NCI-H2227 treated with DMSO at 0.1 percent for 48 hours (cell line): Measurements from ENCODE around the gene IL1A.

Experiments
- DNase-seq: peaks from one replicate; lab custom pipeline; 2025; lab: John Stamatoyannopoulos, UW

Gene IL1A

GRCh38 chr2:112792419-112792818, 8.1 kb upstream of the IL1A start:
- DNase-seq = no peak

GRCh38 chr2:112791693-112792230, 7.5 kb upstream of the IL1A start:
- DNase-seq = no peak

- DNase-seq = no peak
These were observed 6.7 kb upstream of the IL1A start for GRCh38 chr2:112791019-112791418.

- no peak for DNase-seq
These were observed 6.0 kb upstream of the IL1A start for GRCh38 chr2:112790305-112790704.

- DNase-seq = no peak
These were observed 4.9 kb upstream of the IL1A start for GRCh38 chr2:112789186-112789585.

GRCh38 chr2:112788653-112789052, 4.4 kb upstream of the IL1A start:
- no peak for DNase-seq

- no peak for DNase-seq
These were observed 3.6 kb upstream of the IL1A start for GRCh38 chr2:112787729-112788393.

- no peak for DNase-seq
These were observed 3.0 kb upstream of the IL1A start for GRCh38 chr2:112787294-112787693.

- DNase-seq = no peak
These were observed 1.0 kb downstream of the IL1A start for GRCh38 chr2:112783187-112783714.

- no peak for DNase-seq
These were observed 2.0 kb downstream of the IL1A start for GRCh38 chr2:112782234-112782799.

GRCh38 chr2:112779598-112779997, 4.7 kb downstream of the IL1A start:
- DNase-seq = no peak

- DNase-seq = no peak
These were observed 7.3 kb downstream of the IL1A start for GRCh38 chr2:112777036-112777435.

- DNase-seq = no peak
These were observed 8.2 kb downstream of the IL1A start for GRCh38 chr2:112776113-112776512.

GRCh38 chr2:112774536-112775285, 9.6 kb downstream of the IL1A start:
- DNase-seq = no peak

- no peak for DNase-seq
These were observed 10.7 kb downstream of the IL1A start for GRCh38 chr2:112773556-112773955.

- DNase-seq = no peak
These were observed 11.3 kb downstream of the IL1A start for GRCh38 chr2:112772911-112773475.

- DNase-seq = no peak
These were observed 12.0 kb downstream of the IL1A start for GRCh38 chr2:112772322-112772721.

GRCh38 chr2:112768432-112768831, 15.9 kb downstream of the IL1A start:
- DNase-seq = no peak

GRCh38 chr2:112767693-112768330, 16.5 kb downstream of the IL1A start:
- DNase-seq = no peak

GRCh38 chr2:112765251-112765650, 19.0 kb downstream of the IL1A start:
- DNase-seq = peak; percentile 31

- DNase-seq = peak; percentile 97
These were observed 19.9 kb downstream of the IL1A start, which contains the start of gene CKAP2L for GRCh38 chr2:112764071-112765044. CKAP2L (minus strand) TSS chr2:112764609; CDS start chr2:112764598, 11 bp downstream.
